HCT116 (cell line): Measurements from ENCODE around the gene UBE3B.

Experiments
- CEBPB ChIP-seq: IDR thresholded peaks from 2 replicates; pipeline ENCODE4 v1.6.1; 2012; ENCODE audit warnings: low read depth
- EZH2 ChIP-seq: fragments of 200-600 bp; sonication (generic); IDR thresholded peaks from 2 replicates; pipeline ENCODE4 v1.6.1; 2017; ENCODE audit warnings: antibody characterized with exemption, mixed run types
- EZH2phosphoT487 ChIP-seq: fragments of 200-600 bp; IDR thresholded peaks from 2 replicates; pipeline ENCODE4 v1.6.1; 2018; ENCODE audit warnings: antibody characterized with exemption, borderline replicate concordance
- POLR2A ChIP-seq: IDR thresholded peaks from 2 replicates; pipeline ENCODE4 v1.7.0; 2011; ENCODE audit warnings: borderline replicate concordance; ENCODE audit not compliant: insufficient read depth, insufficient read length; ENCODE audit errors: extremely low read depth
- POLR2AphosphoS5 ChIP-seq: IDR thresholded peaks from 2 replicates; pipeline ENCODE4 v1.6.1; 2011; ENCODE audit warnings: mild to moderate bottlenecking, low read depth, low read length, moderate library complexity
- ZFX ChIP-seq: fragments of 450-650 bp; IDR thresholded peaks from 2 replicates; pipeline ENCODE4 v1.6.1; 2017
- TF ChIP-seq, protein P1 (sequence below): IDR thresholded peaks from 2 replicates; pipeline ENCODE4 v1.6.1; 2012; ENCODE audit warnings: low read depth
- TF ChIP-seq, protein P2 (sequence below): IDR thresholded peaks from 2 replicates; pipeline ENCODE4 v1.6.1; 2012
- TF ChIP-seq, protein P3 (sequence below), 3 experiments: fragments of 200-600 bp in 1 of 3; sonication (generic) in 1 of 3; IDR thresholded peaks in 2 of 3; conservative IDR thresholded peaks in 1 of 3; 2 replicates each; pipeline ENCODE4 v1.5.1; 2012 to 2017; ENCODE audit warnings: low read depth in 2 of 3, low read length in 2 of 3, antibody characterized with exemption in 1 of 3, borderline replicate concordance in 1 of 3, control low read depth in 1 of 3, mild to moderate bottlenecking in 1 of 3, mixed read lengths in 1 of 3, mixed run types in 1 of 3, moderate library complexity in 1 of 3; ENCODE audit not compliant: insufficient read depth in 1 of 3

DNA sequence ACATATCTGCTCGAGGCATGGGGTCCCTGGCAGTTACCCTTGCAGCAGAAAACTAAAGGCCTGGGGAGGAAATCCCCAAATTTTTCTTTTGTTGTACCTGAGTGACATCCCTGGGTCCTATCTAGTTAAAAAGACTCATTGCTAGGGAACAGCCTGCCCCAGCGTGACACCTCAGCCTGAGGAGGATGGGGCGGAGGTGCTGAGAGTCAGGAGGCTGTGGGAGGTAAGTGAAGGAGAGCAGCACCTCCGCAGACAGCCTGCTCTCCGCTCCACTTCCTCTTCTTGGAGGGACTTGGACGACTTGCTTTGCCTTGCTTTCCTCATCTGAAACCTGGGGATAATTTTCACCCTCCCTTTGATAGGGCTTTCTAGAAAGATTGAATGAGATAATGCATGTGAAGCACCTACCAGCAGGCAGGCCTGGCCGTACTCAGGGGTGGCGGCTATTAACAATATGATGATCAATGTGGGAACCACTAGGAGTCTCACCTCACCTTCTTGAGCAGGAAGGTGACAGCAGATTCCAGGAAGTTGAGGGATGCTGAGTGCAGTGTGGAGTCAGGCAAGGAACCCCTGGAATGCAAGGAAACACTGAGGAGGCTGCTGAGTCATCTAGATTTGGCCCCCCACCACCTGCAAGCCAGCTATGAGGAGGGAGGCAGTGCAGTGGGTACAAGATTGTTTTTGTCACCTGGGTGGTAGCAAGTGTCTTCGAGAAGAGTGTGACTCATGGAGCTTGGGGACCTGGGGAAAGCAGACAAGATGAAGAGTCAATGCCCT lies 23.2 kb downstream of the UBE3B start:
- TF ChIP-seq, protein P1, sequence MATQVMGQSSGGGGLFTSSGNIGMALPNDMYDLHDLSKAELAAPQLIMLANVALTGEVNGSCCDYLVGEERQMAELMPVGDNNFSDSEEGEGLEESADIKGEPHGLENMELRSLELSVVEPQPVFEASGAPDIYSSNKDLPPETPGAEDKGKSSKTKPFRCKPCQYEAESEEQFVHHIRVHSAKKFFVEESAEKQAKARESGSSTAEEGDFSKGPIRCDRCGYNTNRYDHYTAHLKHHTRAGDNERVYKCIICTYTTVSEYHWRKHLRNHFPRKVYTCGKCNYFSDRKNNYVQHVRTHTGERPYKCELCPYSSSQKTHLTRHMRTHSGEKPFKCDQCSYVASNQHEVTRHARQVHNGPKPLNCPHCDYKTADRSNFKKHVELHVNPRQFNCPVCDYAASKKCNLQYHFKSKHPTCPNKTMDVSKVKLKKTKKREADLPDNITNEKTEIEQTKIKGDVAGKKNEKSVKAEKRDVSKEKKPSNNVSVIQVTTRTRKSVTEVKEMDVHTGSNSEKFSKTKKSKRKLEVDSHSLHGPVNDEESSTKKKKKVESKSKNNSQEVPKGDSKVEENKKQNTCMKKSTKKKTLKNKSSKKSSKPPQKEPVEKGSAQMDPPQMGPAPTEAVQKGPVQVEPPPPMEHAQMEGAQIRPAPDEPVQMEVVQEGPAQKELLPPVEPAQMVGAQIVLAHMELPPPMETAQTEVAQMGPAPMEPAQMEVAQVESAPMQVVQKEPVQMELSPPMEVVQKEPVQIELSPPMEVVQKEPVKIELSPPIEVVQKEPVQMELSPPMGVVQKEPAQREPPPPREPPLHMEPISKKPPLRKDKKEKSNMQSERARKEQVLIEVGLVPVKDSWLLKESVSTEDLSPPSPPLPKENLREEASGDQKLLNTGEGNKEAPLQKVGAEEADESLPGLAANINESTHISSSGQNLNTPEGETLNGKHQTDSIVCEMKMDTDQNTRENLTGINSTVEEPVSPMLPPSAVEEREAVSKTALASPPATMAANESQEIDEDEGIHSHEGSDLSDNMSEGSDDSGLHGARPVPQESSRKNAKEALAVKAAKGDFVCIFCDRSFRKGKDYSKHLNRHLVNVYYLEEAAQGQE = no peak
- TF ChIP-seq POLR2A = no peak
- no peak for TF ChIP-seq CEBPB
- TF ChIP-seq EZH2 = no peak
- TF ChIP-seq, protein P2, sequence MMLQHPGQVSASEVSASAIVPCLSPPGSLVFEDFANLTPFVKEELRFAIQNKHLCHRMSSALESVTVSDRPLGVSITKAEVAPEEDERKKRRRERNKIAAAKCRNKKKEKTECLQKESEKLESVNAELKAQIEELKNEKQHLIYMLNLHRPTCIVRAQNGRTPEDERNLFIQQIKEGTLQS = no peak
- TF ChIP-seq, protein P3, sequence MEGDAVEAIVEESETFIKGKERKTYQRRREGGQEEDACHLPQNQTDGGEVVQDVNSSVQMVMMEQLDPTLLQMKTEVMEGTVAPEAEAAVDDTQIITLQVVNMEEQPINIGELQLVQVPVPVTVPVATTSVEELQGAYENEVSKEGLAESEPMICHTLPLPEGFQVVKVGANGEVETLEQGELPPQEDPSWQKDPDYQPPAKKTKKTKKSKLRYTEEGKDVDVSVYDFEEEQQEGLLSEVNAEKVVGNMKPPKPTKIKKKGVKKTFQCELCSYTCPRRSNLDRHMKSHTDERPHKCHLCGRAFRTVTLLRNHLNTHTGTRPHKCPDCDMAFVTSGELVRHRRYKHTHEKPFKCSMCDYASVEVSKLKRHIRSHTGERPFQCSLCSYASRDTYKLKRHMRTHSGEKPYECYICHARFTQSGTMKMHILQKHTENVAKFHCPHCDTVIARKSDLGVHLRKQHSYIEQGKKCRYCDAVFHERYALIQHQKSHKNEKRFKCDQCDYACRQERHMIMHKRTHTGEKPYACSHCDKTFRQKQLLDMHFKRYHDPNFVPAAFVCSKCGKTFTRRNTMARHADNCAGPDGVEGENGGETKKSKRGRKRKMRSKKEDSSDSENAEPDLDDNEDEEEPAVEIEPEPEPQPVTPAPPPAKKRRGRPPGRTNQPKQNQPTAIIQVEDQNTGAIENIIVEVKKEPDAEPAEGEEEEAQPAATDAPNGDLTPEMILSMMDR (IDR thresholded peaks at IDR 0.05 in 2 of 3, conservative IDR thresholded peaks at IDR 0.05 in 1 of 3; ENCODE audit: borderline replicate concordance in 1 of 3, insufficient read depth in 1 of 3, low read depth in 2 of 3, low read length in 2 of 3) = no peak
- no peak for TF ChIP-seq POLR2AphosphoS5
- TF ChIP-seq ZFX = no peak
- TF ChIP-seq EZH2phosphoT487 = no peak
